K562 (cell line): ENCODE measurements around the gene PROM2. TPM values are rescaled to one million over a fixed set of nuclear protein-coding genes. Genes with fewer than 3 reads are reported as not detected.

Experiments used
- ATAC-seq: fragments of 200-7000 bp; cut with Tn5 transposase; 3 replicates; pipeline ENCODE4 v1.9.1; 2020; ENCODE audit warnings: moderate library complexity
- BruUV-seq: library from RNA; stranded (reverse); fragments of 400-500 nt; replicated peaks from 2 replicates; lab custom pipeline; 2021; lab: Mats Ljungman, UMichigan
- CTCF ChIA-PET: fragments of 300-600 bp; formaldehyde crosslinking; extraction: SDS; loops from one replicate; lab custom pipeline; 2021; ENCODE audit warnings: low intra/inter-chr PET ratio; lab: Yijun Ruan, JAX
- POLR2A ChIA-PET: fragments of 300-600, 350-650 bp; sonication (Branson Sonifier 250); formaldehyde crosslinking; extraction: SDS; loops from one replicate; lab custom pipeline; 2021; ENCODE audit warnings: antibody characterized with exemption, inconsistent platforms; lab: Yijun Ruan, JAX
- DNase-seq, 4 experiments: peaks; one replicate each; pipeline versions ENCODE4 v3.0.0 to v3.0.0-alpha.2; 2011 to 2018; ENCODE audit warnings: low spot score in 3 of 4, mixed read lengths in 3 of 4; ENCODE audit errors: extremely low read depth in 1 of 4
- FAIRE-seq: peaks from 2 replicates; lab custom pipeline; 2011; peaks lifted over from hg19 to GRCh38; lab: Jason Lieb, UNC
- H2AFZ ChIP-seq: 2 replicates; pipeline ENCODE4 v1.6.0; 2011; ENCODE audit warnings: low read depth, low read length, control low read depth, inconsistent platforms
- H3K27ac ChIP-seq: fragments of 200-600 bp; 3 replicates; pipeline ENCODE4 v1.8.0; 2011; ENCODE audit warnings: low read depth, mild to moderate bottlenecking, control low read depth, inconsistent platforms, low read length, moderate library complexity, mixed read lengths; ENCODE audit errors: extremely low read depth
- H3K27me3 ChIP-seq, 2 experiments: fragments of 300-600 bp in 1 of 2; 2 replicates in 1 of 2; 3 replicates in 1 of 2; pipeline versions ENCODE4 v1.6.0 to v1.8.0; 2011; ENCODE audit warnings: inconsistent platforms in 2 of 2, low read length in 2 of 2, mild to moderate bottlenecking in 1 of 2, mixed read lengths in 1 of 2, moderate library complexity in 1 of 2; ENCODE audit not compliant: control insufficient read depth in 2 of 2, insufficient read depth in 2 of 2
- H3K36me3 ChIP-seq: fragments of 300-600 bp; 3 replicates; pipeline ENCODE4 v1.8.0; 2011; ENCODE audit warnings: mild to moderate bottlenecking, low read length, inconsistent platforms; ENCODE audit not compliant: control insufficient read depth, insufficient read depth
- H3K4me1 ChIP-seq, 2 experiments: fragments of 200-600 bp in 1 of 2; replicated peaks in 1 of 2; 2 replicates in 1 of 2; 3 replicates in 1 of 2; pipeline versions ENCODE4 v1.5.1 to v1.8.0; 2011; ENCODE audit warnings: inconsistent platforms in 2 of 2, low read length in 2 of 2, mild to moderate bottlenecking in 1 of 2, mixed read lengths in 1 of 2, moderate library complexity in 1 of 2; ENCODE audit not compliant: control insufficient read depth in 2 of 2, insufficient read depth in 2 of 2
- H3K4me2 ChIP-seq: 2 replicates; pipeline ENCODE4 v1.6.1; 2011; ENCODE audit warnings: low read length, control low read depth, inconsistent platforms, mixed read lengths; ENCODE audit not compliant: insufficient read depth
- H3K4me3 ChIP-seq: fragments of 200-600 bp; sonication (generic), shearing (Covaris generic); 2 replicates; pipeline ENCODE4 v1.5.1; 2016; ENCODE audit warnings: control low read depth, inconsistent platforms
- H3K79me2 ChIP-seq: fragments of 200-600 bp; 3 replicates; pipeline ENCODE4 v1.8.0; 2011; ENCODE audit warnings: low read length, inconsistent platforms; ENCODE audit not compliant: control insufficient read depth, insufficient read depth
- H3K9ac ChIP-seq, 2 experiments: 2 replicates each; pipeline versions ENCODE4 v1.6.0 to v1.6.1; 2011; ENCODE audit warnings: low read depth in 2 of 2, low read length in 2 of 2, control low read depth in 1 of 2, inconsistent platforms in 1 of 2, mild to moderate bottlenecking in 1 of 2, mixed read lengths in 1 of 2; ENCODE audit not compliant: insufficient read depth in 1 of 2
- H3K9me1 ChIP-seq: one replicate; pipeline ENCODE4 v1.6.0; 2011; ENCODE audit warnings: inconsistent platforms, mild to moderate bottlenecking, low read length, moderate library complexity; ENCODE audit not compliant: control insufficient read depth, insufficient read depth
- H3K9me3 ChIP-seq: replicated peaks from 2 replicates; pipeline ENCODE4 v1.5.1; 2011; ENCODE audit warnings: low read depth, low read length, inconsistent platforms; ENCODE audit not compliant: control insufficient read depth, insufficient read depth
- H4K20me1 ChIP-seq: replicated peaks from 2 replicates; pipeline ENCODE4 v1.6.1; 2011; ENCODE audit warnings: low read length, inconsistent platforms, mixed read lengths; ENCODE audit not compliant: control insufficient read depth, insufficient read depth
- ASH1L ChIP-seq: fragments of 450-650 bp; IDR thresholded peaks from 2 replicates; pipeline ENCODE4 v1.6.1; 2018; ENCODE audit warnings: borderline replicate concordance, mild to moderate bottlenecking, low read depth; ENCODE audit not compliant: partially characterized antibody
- CHD1 ChIP-seq: fragments of 200-600 bp; sonication (generic); IDR thresholded peaks from one replicate; pipeline ENCODE4 v1.6.1; 2012; ENCODE audit warnings: mild to moderate bottlenecking, moderate library complexity, low read length, inconsistent platforms
- DPF2 ChIP-seq: fragments of 450-650 bp; IDR thresholded peaks from 2 replicates; pipeline ENCODE4 v1.6.1; 2016
- HNRNPK ChIP-seq: fragments of 200-400 bp; formaldehyde crosslinking; IDR thresholded peaks from one replicate; pipeline ENCODE4 v1.6.1; 2018; ENCODE audit warnings: mild to moderate bottlenecking, low read depth, low read length; ENCODE audit not compliant: poor library complexity, severe bottlenecking
- MED1 ChIP-seq: sonication (generic); formaldehyde crosslinking; IDR thresholded peaks from 2 replicates; pipeline ENCODE4 v1.8.1; 2023; ENCODE audit warnings: missing genetic modification reagents, borderline replicate concordance
- PHF21A ChIP-seq: fragments of 450-650 bp; IDR thresholded peaks from 2 replicates; pipeline ENCODE4 v1.6.1; 2017; ENCODE audit warnings: low read depth, borderline replicate concordance
- POU5F1 ChIP-seq: fragments of 150-350 bp; IDR thresholded peaks from 2 replicates; pipeline ENCODE4 v1.6.1; 2014; ENCODE audit warnings: borderline replicate concordance, low read length, low read depth, mild to moderate bottlenecking; ENCODE audit not compliant: partially characterized antibody
- SIN3A ChIP-seq, 2 experiments: fragments of 150-350 bp in 1 of 2; IDR thresholded peaks; 2 replicates each; pipeline ENCODE4 v1.6.1; 2011 to 2016; ENCODE audit warnings: borderline replicate concordance in 2 of 2, low read depth in 2 of 2, low read length in 2 of 2, mild to moderate bottlenecking in 2 of 2, moderate library complexity in 2 of 2; ENCODE audit not compliant: control insufficient read depth in 1 of 2
- SMARCA4 ChIP-seq: fragments of 450-650 bp; IDR thresholded peaks from 2 replicates; pipeline ENCODE4 v1.6.1; 2016
- SMARCB1 ChIP-seq: IDR thresholded peaks from 2 replicates; pipeline ENCODE4 v1.6.1; 2011; ENCODE audit warnings: improper control_type of control experiment, low read depth; ENCODE audit not compliant: insufficient read length
- SRF ChIP-seq, 2 experiments: fragments of 250-450, 450-650 bp in 1 of 2; sonication (Bioruptor Pico) in 1 of 2; sonication (generic) in 1 of 2; formaldehyde crosslinking; IDR thresholded peaks; 2 replicates each; pipeline versions ENCODE4 v1.5.0 to v1.5.1; 2020 to 2022; ENCODE audit warnings: mild to moderate bottlenecking in 1 of 2, missing genetic modification reagents in 1 of 2
- THRAP3 ChIP-seq: fragments of 450-650 bp; IDR thresholded peaks from 2 replicates; pipeline ENCODE4 v1.6.1; 2016; ENCODE audit warnings: mild to moderate bottlenecking, inconsistent platforms, borderline replicate concordance
- WGBS: fragments of 100-300 bp; shearing (Covaris generic); methylation state at CpG from one replicate; pipeline ENCODE4 v1.1.6; 2016; ENCODE audit warnings: low coverage, mixed read lengths; ENCODE audit not compliant: insufficient coverage; ENCODE audit errors: missing lambda C conversion rate; 5-methylcytosine and 5-hydroxymethylcytosine counted together
- in situ Hi-C: fragments of 300-500 bp; cut with MboI; formaldehyde crosslinking; loops from 4 replicates; pipeline ENCODE4 v1.15.0; 2018; ENCODE audit warnings: inconsistent platforms, mixed read lengths
- intact Hi-C: fragments of 100-400 bp; cut with micrococcal nuclease; formaldehyde crosslinking; loops from 2 replicates; pipeline ENCODE4 v1.14.2; 2022
- polyA plus RNA-seq, 8 experiments: library from polyadenylated mRNA; depleted of rRNA in 4 of 8; stranded (reverse) in 5 of 8; unstranded in 3 of 8; fragments of >200 nt; fragmentation: Nextera tagmentation in 2 of 8; fragmentation: Illumina TruSeq in 1 of 8; extraction: Ambion mirVana in 2 of 8; extraction: Trizol in 1 of 8; gene quantifications; 2 replicates each; pipeline versions ENCODE4 v1.2.1 to v1.2.3, GENCODE V29; 2011 to 2014; ENCODE audit warnings: inconsistent platforms in 1 of 8, missing spikeins in 1 of 8
- total RNA-seq, 7 experiments: library from RNA; depleted of rRNA in 6 of 7; stranded (reverse); fragments of >200 nt in 6 of 7; fragmentation: Illumina TruSeq in 2 of 7; extraction: Trizol in 2 of 7; gene quantifications; 2 replicates each; pipeline versions ENCODE4 v1.2.1 to v1.2.3, GENCODE V29; 2011 to 2021; ENCODE audit warnings: low replicate concordance in 1 of 7
- TF ChIP-seq, protein P1 (sequence below): sonication (generic); formaldehyde crosslinking; IDR thresholded peaks from 2 replicates; pipeline ENCODE4 v1.8.0; 2022; ENCODE audit warnings: missing genetic modification reagents, mild to moderate bottlenecking, borderline replicate concordance
- TF ChIP-seq, protein P2 (sequence below): fragments of 250-450 bp; sonication (Bioruptor Pico); IDR thresholded peaks from 2 replicates; pipeline ENCODE4 v1.8.0; 2021; ENCODE audit warnings: mild to moderate bottlenecking, moderate library complexity

The PROM2 gene
- total and polyA plus RNA-seq, 9 of the 15 experiments (the other 6 are each of a cell fraction or from before 2014, with no cell fraction given) = not detected

DNA sequence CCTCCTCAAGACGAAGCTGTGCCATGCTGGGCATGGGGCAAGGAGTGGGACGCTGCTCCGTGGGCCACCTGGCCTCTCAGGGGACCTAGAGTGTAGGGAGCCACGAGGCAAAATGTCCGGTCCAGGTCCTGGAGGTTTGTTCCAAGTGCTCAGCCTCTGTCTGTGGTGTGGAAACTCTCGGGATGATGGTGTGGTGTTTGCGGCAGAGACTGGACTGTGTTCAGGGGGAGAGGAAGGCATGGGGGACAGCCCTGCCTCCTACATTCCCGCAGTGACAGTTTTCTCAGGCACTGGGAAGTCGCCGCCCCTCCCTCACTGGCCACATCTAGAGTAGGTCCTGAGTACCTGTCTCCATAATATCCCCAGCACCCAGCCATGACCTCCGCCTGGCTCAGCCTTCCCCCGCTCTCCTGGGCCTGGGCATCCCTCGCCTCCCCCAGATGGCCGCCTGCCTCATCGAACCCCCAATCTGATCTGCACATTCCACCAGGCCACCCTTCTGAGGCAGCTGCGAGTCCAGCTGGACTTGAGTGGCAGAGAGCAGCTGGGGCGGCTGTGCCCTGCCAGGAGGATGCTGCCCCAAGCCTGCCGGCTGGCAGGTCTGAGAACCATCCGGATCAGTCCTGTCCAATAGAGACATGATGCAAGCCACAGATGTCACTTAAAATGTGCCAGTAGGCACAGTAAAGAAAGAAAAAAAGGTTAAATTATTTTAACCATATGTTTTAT, 29.1 kb downstream of the PROM2 start:
- TF ChIP-seq SIN3A (IDR thresholded peaks at IDR 0.05; ENCODE audit: borderline replicate concordance in 2 of 2, control insufficient read depth in 1 of 2, low read depth in 2 of 2, low read length in 2 of 2) = no peak
- TF ChIP-seq SMARCB1 = no peak
- no peak for TF ChIP-seq SRF (CRISPR knock-in tag; IDR thresholded peaks at IDR 0.05)
- TF ChIP-seq, protein P1, sequence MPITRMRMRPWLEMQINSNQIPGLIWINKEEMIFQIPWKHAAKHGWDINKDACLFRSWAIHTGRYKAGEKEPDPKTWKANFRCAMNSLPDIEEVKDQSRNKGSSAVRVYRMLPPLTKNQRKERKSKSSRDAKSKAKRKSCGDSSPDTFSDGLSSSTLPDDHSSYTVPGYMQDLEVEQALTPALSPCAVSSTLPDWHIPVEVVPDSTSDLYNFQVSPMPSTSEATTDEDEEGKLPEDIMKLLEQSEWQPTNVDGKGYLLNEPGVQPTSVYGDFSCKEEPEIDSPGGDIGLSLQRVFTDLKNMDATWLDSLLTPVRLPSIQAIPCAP (CRISPR knock-in tag) = no peak
- TF ChIP-seq DPF2 = no peak
- no peak for TF ChIP-seq ASH1L
- no peak for TF ChIP-seq SMARCA4
- TF ChIP-seq, protein P2, sequence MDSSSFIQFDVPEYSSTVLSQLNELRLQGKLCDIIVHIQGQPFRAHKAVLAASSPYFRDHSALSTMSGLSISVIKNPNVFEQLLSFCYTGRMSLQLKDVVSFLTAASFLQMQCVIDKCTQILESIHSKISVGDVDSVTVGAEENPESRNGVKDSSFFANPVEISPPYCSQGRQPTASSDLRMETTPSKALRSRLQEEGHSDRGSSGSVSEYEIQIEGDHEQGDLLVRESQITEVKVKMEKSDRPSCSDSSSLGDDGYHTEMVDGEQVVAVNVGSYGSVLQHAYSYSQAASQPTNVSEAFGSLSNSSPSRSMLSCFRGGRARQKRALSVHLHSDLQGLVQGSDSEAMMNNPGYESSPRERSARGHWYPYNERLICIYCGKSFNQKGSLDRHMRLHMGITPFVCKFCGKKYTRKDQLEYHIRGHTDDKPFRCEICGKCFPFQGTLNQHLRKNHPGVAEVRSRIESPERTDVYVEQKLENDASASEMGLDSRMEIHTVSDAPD (CRISPR knock-in tag) = no peak
- no peak for TF ChIP-seq POU5F1
- no peak for TF ChIP-seq MED1 (CRISPR knock-in tag)
- TF ChIP-seq PHF21A = no peak
- no peak for TF ChIP-seq CHD1
- no peak for TF ChIP-seq THRAP3
- TF ChIP-seq HNRNPK = no peak
- TF ChIP-seq, all 486 proteins: peak for 0
- CTCF ChIA-PET = no interaction called here
- Histone ChIP-seq H3K4me1 (no peaks in the 10 kb centered on the region; a peak in 2 of 5 replicates), H3K9me3 (no peaks in the 10 kb centered on the region), H3K4me2 (no peak overlapping the region), H3K27ac (no peak overlapping the region), H3K4me3 (no peak overlapping the region), H2AFZ (no peak overlapping the region), H3K36me3 (no peaks in the 10 kb centered on the region), H3K9ac (no peak overlapping the region; a peak in 1 of 4 replicates), H3K9me1 (no peaks in the 10 kb centered on the region), H4K20me1 (peaks cover 5% of the 10 kb centered on the region; the same call in 1 of the 2 replicates), H3K79me2 (no peaks in the 10 kb centered on the region), H3K27me3 (peaks cover 10 to 69% of the 10 kb centered on the region in 2 experiments)
- BruUV-seq = no TSS peak
- in situ Hi-C loops = no loop called here
- FAIRE-seq (no peak), ATAC-seq (no peak; the same call in 2 of the 3 replicates), DNase-seq (no peak)
- intact Hi-C loops = no loop called here
- WGBS = 5% methylated on average over 16 of the region's 19 CpGs
- POLR2A ChIA-PET = no interaction called here
